Skin epidermis (tissue), 12 donors: ENCODE results near the gene NUSAP1.
"Not testable (repeated sequence)": the region's sequence is repeated elsewhere in the genome, so short reads cannot be mapped to it uniquely, and the experiment has no call there.

Source experiments
- H3K27ac ChIP-seq, 21 experiments: fragments of 200-600 bp; sonication (generic) in 11 of 21; one replicate each; pipeline ENCODE4 v1.5.0; 2020; ENCODE audit warnings: mild to moderate bottlenecking in 3 of 21, inconsistent platforms in 2 of 21, moderate library complexity in 2 of 21
- H3K4me3 ChIP-seq, 7 experiments: fragments of 200-600 bp; sonication (generic) in 2 of 7; one replicate each; pipeline ENCODE4 v1.5.0; 2020; ENCODE audit warnings: inconsistent platforms in 2 of 7, mild to moderate bottlenecking in 2 of 7, moderate library complexity in 1 of 7

The NUSAP1 gene, protein sequence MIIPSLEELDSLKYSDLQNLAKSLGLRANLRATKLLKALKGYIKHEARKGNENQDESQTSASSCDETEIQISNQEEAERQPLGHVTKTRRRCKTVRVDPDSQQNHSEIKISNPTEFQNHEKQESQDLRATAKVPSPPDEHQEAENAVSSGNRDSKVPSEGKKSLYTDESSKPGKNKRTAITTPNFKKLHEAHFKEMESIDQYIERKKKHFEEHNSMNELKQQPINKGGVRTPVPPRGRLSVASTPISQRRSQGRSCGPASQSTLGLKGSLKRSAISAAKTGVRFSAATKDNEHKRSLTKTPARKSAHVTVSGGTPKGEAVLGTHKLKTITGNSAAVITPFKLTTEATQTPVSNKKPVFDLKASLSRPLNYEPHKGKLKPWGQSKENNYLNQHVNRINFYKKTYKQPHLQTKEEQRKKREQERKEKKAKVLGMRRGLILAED

DNA sequence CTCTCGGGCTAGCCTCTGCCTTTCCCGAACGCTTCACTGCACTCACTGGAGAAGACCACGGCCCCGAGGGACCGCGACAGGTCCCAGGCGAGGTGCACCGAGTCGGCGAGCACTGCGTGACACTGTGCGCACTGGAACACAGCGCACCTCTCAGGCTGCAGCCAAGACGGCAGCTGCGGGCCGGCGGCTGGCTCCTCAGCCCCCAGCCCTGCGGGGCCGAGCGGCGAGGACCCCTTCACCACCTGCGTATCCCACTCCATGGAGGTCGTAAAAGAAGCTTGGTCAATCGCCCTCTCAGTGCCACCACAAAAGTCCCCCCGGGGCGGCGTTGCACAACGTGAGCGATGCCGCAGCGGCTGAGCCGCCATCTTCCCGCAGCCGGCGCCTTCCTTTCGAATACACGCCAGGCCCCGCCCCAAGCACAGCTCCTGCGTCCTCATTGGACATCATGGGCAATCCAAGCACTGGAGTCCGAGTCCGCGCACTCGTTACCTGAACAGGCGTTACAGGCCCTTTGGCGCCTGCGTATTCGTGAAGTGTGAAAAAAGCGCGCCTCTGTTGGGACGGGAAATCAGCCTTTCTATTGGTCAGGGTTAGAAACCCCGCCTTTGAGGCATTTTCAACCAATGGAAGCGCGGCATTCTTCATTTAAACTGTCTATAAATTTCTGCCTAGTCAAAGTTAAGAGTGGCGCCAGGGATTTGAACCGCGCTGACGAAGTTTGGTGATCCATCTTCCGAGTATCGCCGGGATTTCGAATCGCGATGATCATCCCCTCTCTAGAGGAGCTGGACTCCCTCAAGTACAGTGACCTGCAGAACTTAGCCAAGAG is at the start of gene NUSAP1, which contains the start of gene OIP5:
Gene NUSAP1, plus strand, starts transcription at position 688 of the 832 bp plus-strand sequence. Its CDS starts 77 bp downstream, at position 765.
Gene OIP5, minus strand, starts transcription at position 398 of the 832 bp plus-strand sequence. Its CDS starts 30 bp downstream, at position 368.
- Histone ChIP-seq H3K4me3 (peak within 1 kb of the TSS; percentile 65 to 100 (median 94)), H3K27ac (peak within 1 kb of the TSS in 20 of 21 experiments; percentile 6 to 77 (median 54))

DNA sequence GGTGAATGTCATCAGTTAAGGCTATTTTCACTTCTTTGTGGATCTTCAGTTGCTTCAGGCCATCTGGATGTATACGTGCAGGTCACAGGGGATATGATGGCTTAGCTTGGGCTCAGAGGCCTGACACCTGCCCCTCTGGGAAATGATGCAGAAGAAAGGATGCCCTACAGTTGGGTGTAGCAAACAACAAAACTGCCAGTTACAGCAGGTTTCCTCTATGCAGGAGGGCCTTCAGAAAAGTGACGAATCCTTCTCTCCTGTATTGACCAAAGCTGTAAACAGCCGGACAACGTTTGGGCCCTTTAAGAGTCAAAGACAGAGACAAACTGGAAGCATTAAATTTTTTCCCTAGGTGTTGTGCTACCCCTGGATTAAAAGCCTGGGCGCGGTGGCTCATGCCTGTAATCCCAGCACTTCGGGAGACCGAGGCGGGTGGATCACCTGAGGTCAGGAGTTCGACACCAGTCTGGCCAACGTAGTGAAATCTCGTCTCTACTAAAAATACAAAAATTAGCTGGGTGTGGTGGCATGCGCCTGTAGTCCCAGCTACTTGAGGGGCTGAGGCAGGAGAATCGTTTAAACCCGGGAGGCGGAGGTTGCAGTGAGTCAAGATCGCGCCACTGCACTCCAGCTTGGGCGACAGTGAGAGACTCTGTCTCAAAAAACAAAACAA is 49.6 kb upstream of the NUSAP1 start:
- Histone ChIP-seq H3K27ac (peak overlapping the region in 20 of 21 experiments; percentile 23 to 97 (median 90)), H3K4me3 (peak overlapping the region; percentile 64 to 99 (median 85))

DNA sequence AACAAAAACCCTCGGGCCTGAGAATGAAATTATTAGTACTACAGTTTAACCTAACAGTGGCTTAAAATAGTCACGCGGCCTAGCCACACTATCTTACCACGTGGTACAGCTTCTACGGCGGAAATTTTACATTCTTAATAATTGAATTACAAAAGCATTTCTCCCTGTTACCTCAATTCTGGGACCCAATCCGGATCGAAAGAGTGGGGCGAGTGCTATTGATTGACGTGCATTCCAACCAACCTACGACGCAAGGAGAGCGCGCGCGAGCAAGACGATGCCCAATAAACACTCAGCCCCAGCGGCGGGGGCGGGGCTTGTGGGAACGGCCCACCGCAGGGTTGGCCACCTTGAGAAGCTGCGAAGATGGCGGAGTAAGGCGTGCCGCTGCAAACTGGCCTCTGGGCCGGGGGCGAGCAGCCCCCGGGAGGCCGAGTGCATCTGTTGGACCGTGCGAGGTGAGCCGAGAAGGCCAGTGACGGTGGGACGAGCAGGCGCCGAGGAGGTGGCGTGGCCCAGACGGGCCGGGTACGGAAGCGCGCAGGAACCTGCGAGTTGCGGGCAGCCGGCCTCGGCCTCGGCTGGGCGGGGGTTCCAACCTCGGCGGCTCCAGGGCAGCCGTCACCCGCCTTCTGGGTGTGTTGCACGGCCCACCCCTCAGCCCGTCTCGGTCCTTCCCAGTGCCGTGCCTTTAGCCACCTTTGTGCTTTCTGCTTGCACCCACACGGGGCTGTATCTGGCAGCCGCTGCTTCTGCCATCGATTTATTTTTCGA is 48.8 kb upstream of the NUSAP1 start:
- peak overlapping the region; percentile 64 to 99 (median 85) for H3K4me3 ChIP-seq
- peak overlapping the region; percentile 68 to 97 (median 92) for H3K27ac ChIP-seq

DNA sequence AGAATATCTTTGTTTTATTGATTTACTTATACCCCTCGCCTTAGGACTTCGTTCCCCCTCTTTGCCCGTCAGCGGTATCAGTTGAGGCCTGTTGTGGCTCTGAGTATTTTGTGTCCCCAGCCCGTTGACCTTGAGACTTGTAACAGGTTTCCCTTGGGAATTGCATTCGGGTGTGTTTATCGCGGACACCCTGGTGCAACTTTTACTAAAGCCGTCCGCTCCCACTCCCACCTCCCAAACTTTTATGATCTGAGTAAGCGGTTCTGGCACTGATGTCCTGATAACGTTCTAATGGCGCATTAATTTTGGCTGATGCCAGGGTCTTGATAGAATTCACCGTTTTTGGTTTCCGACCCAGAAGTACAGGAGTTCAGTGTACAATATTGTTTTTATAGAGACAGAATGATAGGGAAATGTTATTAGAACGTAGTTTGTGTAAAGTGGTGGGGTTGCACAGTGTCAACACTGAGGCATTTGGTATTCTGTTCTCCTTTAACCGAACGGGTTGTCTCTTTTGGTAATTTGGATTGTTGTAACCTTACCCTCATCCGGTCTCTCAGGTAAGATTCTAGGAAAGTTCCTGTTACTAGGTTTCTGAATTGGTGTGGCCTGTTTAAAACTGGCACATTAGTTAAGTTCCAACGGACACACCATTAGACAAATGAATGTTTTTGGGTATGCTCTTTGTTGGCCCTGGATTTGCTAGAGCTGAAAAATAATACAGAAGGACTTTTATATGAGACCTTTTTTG is 48.1 kb upstream of the NUSAP1 start:
- peak overlapping the region; percentile 68 to 97 (median 92) for H3K27ac ChIP-seq
- H3K4me3 ChIP-seq, result peak overlapping the region; percentile 64 to 99 (median 85)

DNA sequence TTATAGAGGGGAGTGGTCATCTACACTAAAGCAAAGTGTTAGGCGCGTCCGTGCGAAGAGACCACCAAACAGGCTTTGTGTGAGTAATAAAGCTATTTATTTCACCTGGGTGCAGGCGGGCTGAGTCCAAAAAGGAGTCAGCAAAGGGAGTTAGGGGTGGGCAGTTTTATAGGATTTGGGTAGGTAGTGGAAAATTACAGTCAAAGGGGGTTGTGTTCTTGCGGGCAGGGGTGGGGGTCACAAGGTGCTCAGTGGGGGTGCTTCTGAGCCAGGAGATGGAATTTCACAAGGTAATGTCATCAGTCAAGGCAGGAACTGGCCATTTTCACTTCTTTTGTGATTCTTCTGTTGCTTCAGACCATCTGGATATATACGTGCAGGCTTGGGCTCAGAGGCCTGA is 47.4 kb upstream of the NUSAP1 start:
- H3K27ac ChIP-seq, result peak overlapping the region in 12 of 21 experiments; percentile 89 to 97 (median 93)
- peak overlapping the region in 6 of 7 experiments; percentile 64 to 99 (median 86) for H3K4me3 ChIP-seq

DNA sequence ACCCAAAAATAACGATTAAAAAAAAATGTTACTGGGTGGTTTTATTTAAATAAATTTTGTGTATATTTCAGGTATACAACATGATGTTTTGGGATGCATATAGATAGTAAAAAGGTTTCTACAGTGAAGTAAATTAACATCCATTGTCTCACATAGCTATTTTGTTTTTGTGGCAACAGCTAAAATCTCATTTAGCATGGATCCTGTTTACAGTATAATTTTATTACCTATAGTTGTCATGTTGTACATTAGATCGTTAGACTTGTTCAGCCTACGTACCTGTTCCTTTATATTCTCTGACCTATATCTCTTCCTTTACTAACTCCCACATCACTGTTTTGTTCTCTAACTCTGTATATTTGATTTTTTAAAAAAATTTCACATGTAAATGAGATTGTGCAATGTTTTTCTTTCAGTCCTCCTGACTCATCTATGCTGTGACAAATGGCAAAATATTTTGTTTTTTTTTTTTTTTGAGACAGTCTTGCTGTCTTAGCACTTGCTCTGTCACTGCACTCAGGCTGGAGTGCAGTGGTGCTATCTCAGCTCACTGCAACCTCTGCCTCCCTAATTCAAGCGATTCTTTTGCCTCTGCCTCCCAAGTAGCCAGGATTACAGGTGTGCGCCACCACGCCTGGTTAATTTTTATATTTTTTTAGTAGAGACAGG is 45.9 kb upstream of the NUSAP1 start:
- H3K4me3 ChIP-seq, result no peak overlapping the region
- peak overlapping the region in 1 of 21 experiments; percentile 14 for H3K27ac ChIP-seq

DNA sequence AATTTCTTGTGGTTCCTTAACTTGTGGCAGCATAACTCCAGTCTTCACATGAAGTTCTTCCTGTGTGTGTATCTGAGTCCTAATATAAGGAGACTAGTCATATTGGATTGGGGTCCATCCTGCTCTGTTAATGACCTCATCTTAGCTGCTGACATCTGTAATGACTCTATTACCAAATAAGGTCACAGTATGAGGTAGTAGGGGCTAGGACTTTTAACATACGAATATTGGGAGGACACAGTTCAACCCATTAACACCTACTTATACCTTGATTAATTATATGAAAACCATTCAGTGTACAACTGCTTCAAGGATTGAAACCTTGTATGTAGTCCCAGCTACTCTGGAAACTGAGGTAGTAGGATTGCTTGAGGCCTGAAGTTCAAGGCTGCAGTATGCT is 44.2 kb upstream of the NUSAP1 start:
- H3K4me3 ChIP-seq, result no peak overlapping the region
- peak overlapping the region in 1 of 21 experiments; percentile 9 for H3K27ac ChIP-seq

DNA sequence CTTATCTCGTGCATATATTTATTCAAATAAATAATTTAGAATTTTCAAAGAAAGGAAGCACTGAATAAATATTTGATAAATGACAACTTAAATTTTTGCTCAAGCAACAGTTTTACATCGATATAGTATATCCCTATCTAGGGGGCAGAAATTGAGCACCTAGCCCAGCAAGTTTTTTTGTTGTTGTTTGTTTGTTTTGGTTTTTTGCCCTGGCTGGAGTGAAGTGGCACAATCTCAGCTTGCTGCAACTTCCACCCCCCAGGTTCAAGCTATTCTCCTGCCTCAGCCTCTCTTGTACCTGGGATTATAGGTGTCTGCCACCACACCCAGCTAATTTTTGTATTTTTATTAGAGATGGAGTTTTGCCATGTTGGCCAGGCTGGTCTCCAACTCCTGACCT is 42.7 kb upstream of the NUSAP1 start:
- Histone ChIP-seq H3K4me3 (no peak overlapping the region), H3K27ac (no peak overlapping the region)

DNA sequence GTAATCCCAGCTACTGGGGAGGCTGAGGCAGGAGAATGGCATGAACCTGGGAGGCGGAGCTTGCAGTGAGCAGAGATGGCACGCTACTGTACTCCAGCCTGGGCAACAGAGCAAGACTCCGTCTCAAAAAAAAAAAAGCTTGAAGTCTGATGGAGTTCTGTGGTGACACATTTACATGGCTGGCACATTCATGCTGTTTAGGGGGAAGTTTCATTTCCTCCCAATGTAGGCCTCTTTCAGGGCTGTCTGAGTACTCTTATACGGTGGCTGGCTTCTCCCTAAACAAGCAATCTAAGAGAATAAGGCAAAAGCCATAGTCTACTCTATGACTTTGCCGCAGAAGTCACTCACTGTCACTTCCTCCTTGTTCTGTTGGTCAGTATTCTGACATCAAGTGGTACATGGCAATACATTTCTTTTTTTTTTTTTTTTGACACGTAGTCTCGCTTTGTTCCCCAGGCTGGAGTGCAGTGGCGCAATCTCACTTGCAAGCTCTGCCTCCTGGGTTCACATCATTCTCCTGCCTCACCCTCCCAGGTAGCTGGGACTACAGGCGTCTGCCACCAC is 41.5 kb upstream of the NUSAP1 start:
- peak overlapping the region in 2 of 21 experiments; percentile 29 to 49 for H3K27ac ChIP-seq

DNA sequence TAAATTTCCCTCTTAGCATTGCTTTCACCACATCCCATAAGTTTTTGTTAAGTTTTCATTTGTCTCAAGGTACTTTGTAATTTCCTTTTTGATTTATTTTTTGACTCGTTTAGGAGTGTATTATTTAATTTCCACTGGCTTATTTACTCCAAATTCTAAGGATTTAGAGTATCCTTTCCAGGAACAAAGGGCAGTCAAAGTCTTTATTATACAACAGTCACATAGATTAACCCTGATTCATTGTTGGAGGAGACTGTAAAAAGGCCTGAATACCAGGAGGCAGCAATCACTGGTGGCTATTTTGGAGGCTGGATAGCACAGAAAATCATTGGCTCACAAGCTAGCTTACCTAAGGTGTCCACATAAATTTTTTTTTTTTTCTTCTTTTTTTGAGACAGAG is 40.2 kb upstream of the NUSAP1 start:
- Histone ChIP-seq H3K4me3 (no peak overlapping the region), H3K27ac (no peak overlapping the region)

More for the DNA sequence above, 41.5 kb upstream of the NUSAP1 start:
- H3K4me3 ChIP-seq, result no peak overlapping the region

DNA sequence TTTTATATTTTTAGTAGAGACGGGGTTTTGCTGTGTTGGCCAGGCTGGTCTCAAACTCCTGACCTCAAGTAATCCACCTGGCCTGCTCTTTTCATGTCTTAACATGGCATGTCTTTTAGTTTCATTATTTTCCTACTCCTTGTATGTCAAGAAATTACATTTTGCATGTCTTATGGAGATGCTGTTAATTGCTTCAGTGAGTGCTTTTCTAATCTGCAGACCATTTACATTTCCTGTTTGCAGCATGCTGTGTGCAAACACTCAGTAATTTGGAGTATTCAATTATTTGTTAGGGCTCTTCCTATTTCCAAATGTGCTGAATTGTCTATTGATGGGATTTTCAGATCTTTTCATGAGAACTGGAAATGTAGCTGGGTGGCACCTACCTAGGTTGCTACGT is 31.5 kb upstream of the NUSAP1 start:
- not testable (repeated sequence) for H3K27ac ChIP-seq

DNA sequence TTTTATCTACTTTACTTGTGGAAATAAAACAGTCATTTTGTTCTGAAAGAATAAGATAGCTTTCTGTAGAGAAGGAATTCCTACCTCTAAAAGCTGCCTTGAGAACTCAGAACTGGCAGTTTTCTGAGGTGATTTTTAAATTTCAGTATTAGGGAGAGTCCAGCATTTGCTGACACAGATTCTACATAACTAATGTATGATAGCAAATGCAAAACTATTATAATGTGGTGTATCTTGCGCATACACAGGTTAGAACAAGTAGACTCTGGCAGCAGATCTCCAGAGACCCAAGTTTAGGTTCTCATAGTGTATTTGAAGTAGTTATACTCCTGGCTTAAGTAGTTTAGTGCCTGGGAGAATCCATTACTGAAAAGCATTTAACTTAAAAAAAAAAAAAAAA is 31.1 kb upstream of the NUSAP1 start:
- Histone ChIP-seq H3K4me3 (no peak overlapping the region), H3K27ac (no peak overlapping the region)

More for the DNA sequence above, 31.5 kb upstream of the NUSAP1 start:
- not testable (repeated sequence) for H3K4me3 ChIP-seq

DNA sequence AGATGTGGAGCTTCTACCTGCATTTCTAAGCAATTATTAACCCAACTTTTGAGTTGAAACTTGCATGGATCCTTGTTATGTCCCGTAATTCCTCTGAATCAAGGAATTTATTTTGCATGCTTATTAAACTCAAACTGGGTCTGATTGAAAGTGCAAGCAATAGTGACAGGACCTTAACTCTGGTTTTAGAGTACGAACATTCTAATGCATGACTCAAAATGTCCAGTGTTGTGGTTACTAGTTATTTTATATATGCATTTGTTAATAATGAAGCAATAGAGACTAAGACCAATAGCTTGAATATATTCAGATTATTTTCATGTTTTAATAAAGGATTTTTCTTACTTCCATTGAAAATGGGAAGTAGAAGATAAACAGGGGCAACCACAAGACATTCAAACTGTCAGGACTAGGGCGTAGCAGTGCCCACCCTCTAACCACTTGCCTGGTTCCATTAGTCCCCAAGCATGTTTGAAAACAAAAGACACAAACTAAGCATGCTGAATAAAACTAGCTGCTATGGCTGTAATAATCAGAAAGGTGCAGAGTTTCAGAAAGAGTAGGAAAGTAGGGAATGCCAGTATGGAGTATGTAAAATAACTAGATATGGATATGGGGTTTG is 28.4 kb upstream of the NUSAP1 start:
- Histone ChIP-seq H3K4me3 (no peak overlapping the region), H3K27ac (no peak overlapping the region)

DNA sequence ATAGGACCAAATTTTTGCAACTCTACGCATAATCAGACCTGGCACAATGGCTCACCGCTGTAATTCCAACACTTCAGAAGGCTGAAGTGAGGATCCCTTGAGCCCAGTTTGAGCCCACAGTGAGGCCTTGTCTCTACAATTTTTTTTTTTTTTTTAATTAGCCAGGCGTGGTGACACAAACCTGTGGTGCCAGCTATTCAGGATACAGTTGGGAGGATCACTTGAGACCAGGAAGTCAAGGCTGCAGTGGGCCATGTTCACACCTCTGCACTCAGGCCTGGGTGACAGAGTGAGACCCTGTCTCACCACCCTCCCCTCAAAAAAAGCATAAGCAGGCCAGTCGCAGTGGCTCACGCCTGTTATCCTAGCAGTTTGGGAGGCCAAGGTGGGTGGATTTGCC is 25.0 kb upstream of the NUSAP1 start:
- H3K4me3 ChIP-seq, result no peak overlapping the region
- no peak overlapping the region for H3K27ac ChIP-seq

DNA sequence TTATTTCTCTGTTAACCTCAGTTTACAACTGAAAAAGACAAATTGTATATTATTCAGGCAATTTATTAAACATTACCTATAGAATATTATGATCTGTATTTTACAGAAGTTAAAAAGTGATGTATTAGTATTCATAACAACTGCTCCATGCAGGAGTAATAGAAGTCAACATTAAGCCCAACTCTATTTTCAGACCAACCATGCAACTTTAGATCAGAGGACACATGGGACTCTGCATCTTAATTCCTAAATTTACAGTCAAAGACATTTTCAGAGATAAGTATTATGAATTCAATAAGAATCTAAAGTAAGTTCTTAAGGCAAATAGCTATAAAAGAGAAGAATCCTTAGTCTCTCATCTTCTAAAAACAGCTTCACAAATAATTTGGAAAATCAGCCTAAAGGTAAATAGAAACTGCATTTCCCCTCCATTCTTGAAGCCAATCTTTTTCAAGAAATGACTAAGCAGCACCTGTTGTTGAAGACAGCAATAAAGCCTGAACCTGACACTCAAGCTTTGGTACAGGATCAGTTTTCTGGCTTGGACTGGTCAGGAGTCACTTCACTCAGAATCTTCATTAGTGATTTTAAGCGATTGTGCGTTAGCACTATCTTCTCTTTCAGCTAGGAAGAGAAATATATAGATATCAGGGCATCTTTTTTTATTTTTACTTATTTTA is 23.3 kb upstream of the NUSAP1 start:
- H3K4me3 ChIP-seq, result no peak overlapping the region
- H3K27ac ChIP-seq, result no peak overlapping the region

DNA sequence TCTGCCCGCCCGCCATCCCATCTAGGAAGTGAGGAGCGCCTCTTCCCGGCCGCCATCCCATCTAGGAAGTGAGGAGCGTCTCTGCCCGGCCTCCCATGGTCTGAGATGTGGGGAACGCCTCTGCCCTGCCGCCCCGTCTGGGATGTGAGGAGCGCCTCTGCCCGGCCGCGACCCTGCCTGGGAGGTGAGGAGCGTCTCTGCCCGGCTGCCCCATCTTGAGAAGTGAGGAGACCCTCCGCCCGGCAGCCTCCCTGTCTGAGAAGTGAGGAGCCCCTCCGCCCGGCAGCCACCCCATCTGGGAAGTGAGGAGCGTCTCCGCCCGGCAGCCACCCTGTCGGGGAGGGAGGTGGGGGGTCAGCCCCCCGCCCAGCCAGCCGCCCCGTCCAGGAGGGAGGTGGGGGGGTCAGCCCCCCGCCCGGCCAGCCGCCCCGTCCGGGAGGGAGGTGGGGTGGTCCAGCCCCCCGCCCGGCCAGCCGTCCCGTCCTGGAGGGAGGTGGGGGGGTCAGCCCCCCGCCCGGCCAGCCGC is 11.8 kb upstream of the NUSAP1 start:
- not testable (repeated sequence) for H3K27ac ChIP-seq, H3K4me3 ChIP-seq
